Glutamatergic neuron (in vitro differentiated cells): ENCODE results near the gene MAU2. TPM values are rescaled to one million over a fixed set of nuclear protein-coding genes. Genes with fewer than 3 reads are reported as not detected.

Experiments used
- DNase-seq: peaks from one replicate; pipeline ENCODE4 v3.0.0; 2022
- H3K27ac Mint-ChIP-seq: one replicate; pipeline ENCODE4 v1.8.0; 2020; ENCODE audit warnings: mild to moderate bottlenecking, mixed read lengths, inconsistent platforms; ENCODE audit not compliant: unreplicated experiment
- H3K27me3 Mint-ChIP-seq: one replicate; pipeline ENCODE4 v1.8.0; 2020; ENCODE audit warnings: mild to moderate bottlenecking, moderate library complexity, mixed read lengths, inconsistent platforms; ENCODE audit not compliant: unreplicated experiment
- H3K36me3 Mint-ChIP-seq: one replicate; pipeline ENCODE4 v1.8.0; 2020; ENCODE audit warnings: mild to moderate bottlenecking, mixed read lengths, inconsistent platforms; ENCODE audit not compliant: unreplicated experiment
- H3K4me1 Mint-ChIP-seq: one replicate; pipeline ENCODE4 v1.8.0; 2020; ENCODE audit warnings: mild to moderate bottlenecking, low read depth, mixed read lengths, inconsistent platforms; ENCODE audit not compliant: unreplicated experiment
- H3K4me3 Mint-ChIP-seq: one replicate; pipeline ENCODE4 v1.8.0; 2020; ENCODE audit warnings: mild to moderate bottlenecking, mixed read lengths, inconsistent platforms; ENCODE audit not compliant: unreplicated experiment
- H3K9me3 Mint-ChIP-seq: one replicate; pipeline ENCODE4 v1.8.0; 2020; ENCODE audit warnings: mild to moderate bottlenecking, moderate library complexity, mixed read lengths, inconsistent platforms; ENCODE audit not compliant: unreplicated experiment
- CTCF ChIP-seq: fragments of 200-600 bp; sonication (generic); IDR thresholded peaks from one replicate; pipeline ENCODE4 v1.5.0; 2021; ENCODE audit not compliant: partially characterized antibody, unreplicated experiment
- total RNA-seq: library from RNA; stranded (reverse); fragmentation: NEBNext Ultra II Directional; extraction: Animal tissue kit (Norgen Biotek cat#: 25700); gene quantifications from one replicate; pipeline ENCODE4 v1.2.1, GENCODE V29; 2021; ENCODE audit not compliant: unreplicated experiment

The MAU2 gene
- total RNA-seq, 1 donor from 2014 or later = 107 TPM

GRCh38 chr19:19355606-19356139, 35.0 kb downstream of the MAU2 start:
- H3K9me3 Mint-ChIP-seq = peaks cover 8% of the 10 kb centered on the region
- H3K27ac Mint-ChIP-seq = no peak overlapping the region
- H3K36me3 Mint-ChIP-seq = peaks cover 5% of the 10 kb centered on the region
- no peak for TF ChIP-seq CTCF
- peaks cover 3% of the 10 kb centered on the region for H3K4me1 Mint-ChIP-seq
- H3K27me3 Mint-ChIP-seq = peaks cover 4% of the 10 kb centered on the region
- no peak overlapping the region for H3K4me3 Mint-ChIP-seq
- DNase-seq = no peak

DNA sequence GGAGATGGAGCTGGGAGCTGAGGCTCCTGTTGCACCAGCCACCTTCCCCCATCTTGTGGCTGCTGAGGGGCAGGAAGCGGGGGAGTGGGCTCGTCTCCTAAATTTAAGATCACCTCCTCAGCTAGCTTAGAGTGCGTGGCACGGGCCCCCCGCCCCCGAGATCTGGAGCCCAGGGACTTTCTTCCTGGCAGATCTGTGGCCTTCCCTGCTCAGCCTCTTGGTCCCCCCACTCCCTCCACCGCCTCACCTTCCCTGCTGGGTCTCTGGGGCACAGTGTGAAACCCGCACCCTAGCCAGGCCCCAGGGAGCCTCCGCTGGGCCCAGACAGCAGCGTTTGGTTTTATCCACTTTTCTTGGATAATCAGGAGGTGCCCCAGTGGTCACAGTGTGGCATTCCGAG, 35.9 kb downstream of the MAU2 start:
- no peak for TF ChIP-seq CTCF
- peaks cover 8% of the 10 kb centered on the region for H3K9me3 Mint-ChIP-seq
- peaks cover 5% of the 10 kb centered on the region for H3K36me3 Mint-ChIP-seq
- H3K4me1 Mint-ChIP-seq = peaks cover 8% of the 10 kb centered on the region
- no peak for DNase-seq
- H3K27ac Mint-ChIP-seq = no peak overlapping the region
- peaks cover 6% of the 10 kb centered on the region for H3K27me3 Mint-ChIP-seq
- no peak overlapping the region for H3K4me3 Mint-ChIP-seq

DNA sequence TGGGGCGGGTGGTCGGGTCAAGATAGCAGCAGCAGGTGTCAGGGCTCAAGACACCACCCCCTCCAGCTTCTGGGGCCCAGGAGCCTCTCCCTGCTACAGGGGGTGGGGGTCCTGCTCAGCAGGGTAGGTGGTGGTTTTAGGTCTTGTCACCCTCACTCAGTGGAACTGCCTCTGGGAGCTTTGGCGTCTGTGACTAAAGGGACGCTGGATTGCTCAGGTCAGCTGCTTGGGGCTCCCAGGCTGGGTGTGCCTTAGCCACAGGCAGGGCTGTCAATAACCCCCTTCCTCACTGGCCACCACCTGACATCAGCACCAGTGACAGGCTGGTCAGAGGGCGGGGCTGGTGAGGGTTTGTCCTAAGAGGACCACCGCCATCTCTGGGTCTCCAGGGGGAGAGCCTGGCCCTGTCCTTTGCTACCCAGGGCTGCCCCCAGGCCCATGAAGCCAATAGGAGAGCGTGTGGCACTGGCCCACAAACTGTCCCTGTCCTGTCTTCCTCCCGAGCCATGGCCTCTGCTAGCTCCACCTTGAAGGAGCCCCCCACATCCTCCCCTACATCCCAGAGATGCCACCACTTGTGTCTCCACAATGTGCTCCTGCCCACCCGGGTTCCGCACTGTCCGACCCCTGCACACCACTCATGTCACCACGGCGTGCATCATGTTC, 36.4 kb downstream of the MAU2 start:
- peak overlapping the region; percentile 11 for H3K4me3 Mint-ChIP-seq
- no peak overlapping the region for H3K27ac Mint-ChIP-seq
- peaks cover 11% of the 10 kb centered on the region for H3K4me1 Mint-ChIP-seq
- DNase-seq = no peak
- peaks cover 5% of the 10 kb centered on the region for H3K36me3 Mint-ChIP-seq
- H3K27me3 Mint-ChIP-seq = peaks cover 8% of the 10 kb centered on the region
- H3K9me3 Mint-ChIP-seq = peaks cover 8% of the 10 kb centered on the region
- TF ChIP-seq CTCF = no peak

DNA sequence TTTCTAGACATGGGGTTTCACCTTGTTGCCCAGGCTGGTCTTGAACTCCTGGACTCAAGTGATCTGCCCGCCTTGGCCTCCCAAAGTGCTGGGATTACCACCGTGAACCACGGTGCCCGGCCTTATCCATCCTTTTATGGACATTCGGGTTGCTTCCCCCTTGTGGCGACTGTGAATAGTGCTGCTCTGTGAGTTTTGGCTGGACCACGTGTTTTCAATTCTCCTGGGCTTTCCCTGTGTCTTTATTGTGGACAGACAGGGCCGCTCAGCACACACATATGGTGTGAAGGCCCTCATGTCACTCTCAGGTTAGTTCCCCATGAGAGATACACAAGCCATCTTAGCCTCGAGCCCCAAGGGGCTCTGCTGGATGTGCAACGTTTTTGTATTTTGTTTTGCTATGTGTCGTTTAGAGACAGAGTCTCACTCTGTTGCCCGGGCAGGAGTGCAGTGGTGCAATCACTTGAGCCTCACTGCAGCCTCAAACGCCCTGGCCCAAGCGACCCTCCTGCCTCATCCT, 40.5 kb downstream of the MAU2 start:
- peak overlapping the region; percentile 19 for H3K4me3 Mint-ChIP-seq
- peaks cover 5% of the 10 kb centered on the region for H3K36me3 Mint-ChIP-seq
- peaks cover 6% of the 10 kb centered on the region for H3K9me3 Mint-ChIP-seq
- TF ChIP-seq CTCF = peak; percentile 93
- peaks cover 8% of the 10 kb centered on the region for H3K27me3 Mint-ChIP-seq
- peak overlapping the region; percentile 90 for H3K27ac Mint-ChIP-seq
- H3K4me1 Mint-ChIP-seq = peaks cover 15% of the 10 kb centered on the region
- peak; percentile 88 for DNase-seq

GRCh38 chr19:19362075-19362474, 41.4 kb downstream of the MAU2 start:
- Mint-ChIP-seq H3K9me3 (peaks cover 6% of the 10 kb centered on the region), H3K4me1 (peaks cover 15% of the 10 kb centered on the region), H3K27me3 (peaks cover 8% of the 10 kb centered on the region), H3K36me3 (peaks cover 5% of the 10 kb centered on the region), H3K27ac (peak overlapping the region; percentile 91), H3K4me3 (no peak overlapping the region)
- no peak for TF ChIP-seq CTCF
- no peak for DNase-seq
